ENCODE results near the gene AMH. TPM values are rescaled to one million over a fixed set of nuclear protein-coding genes. Genes with fewer than 3 reads are reported as not detected.
A peak's percentile ranks its signal among the peaks of the same experiment; 100 is the strongest.

The AMH gene
- total RNA-seq, 1 donor from 2014 or later = 4.8 TPM

GRCh38 chr19:2236064-2236313 is 13.1 kb upstream of the AMH start:
- intact Hi-C loops (cut with micrococcal nuclease) = loop anchor here (1.0 kb wide), 13 partner anchors 17 to 401 kb away; partner anchors contain the start of genes LMNB2 and TIMM13
- TF ChIP-seq CTCF (IDR thresholded peaks at IDR 0.05) = no peak
- CTCF ChIA-PET = interaction anchor here (0.6 to 1.5 kb wide), 10 partner anchors 8 to 385 kb away, joined by 3 to 7 read pairs (median 4); no protein-coding TSS in a partner anchor

DNA sequence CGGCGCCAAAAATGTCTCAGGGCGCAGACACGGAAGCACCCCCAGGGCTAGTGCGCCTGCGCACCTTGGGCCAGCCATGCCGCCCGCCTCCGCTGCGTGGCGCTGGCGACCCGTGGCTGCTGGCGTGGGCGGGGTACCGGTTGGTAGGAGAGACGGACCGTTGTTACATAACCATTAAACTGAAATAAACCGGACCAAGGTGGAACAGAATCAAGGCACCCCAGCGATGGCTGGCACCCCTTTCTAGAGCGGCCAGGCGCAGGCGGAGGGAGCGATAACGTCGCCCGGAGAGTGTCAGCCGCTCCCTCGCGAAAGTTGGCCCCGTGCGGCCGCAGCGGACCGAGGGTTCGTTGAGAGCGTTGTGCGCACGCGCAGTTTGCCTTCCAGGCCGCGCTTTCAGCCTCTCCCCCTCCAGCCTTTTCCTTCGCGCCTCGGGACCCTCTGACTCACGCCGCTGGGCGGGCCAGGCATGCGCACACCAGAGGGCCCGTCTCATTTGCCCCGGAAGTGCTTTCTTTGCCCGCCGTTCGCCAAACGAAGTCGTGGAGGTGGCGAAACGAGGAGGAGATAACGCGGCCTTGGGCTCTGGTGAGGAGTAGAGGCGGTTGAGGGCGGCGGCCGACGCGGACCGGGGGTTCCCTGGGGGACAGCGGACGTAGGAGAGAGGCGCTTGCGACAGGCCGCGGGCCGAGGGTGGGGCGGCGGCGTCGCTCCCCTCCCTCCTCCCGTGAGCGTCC is 12.6 kb upstream of the AMH start, which contains the start of the genes PLEKHJ1 and SF3A2:
PLEKHJ1 (minus strand) TSS at position 16 of the 737 bp plus-strand sequence. CDS start 81 bp downstream, outside the sequence.
SF3A2 (plus strand) TSS at position 511 of the 737 bp plus-strand sequence. CDS start 6,595 bp downstream, outside the sequence.
- no peak for TF ChIP-seq CTCF (IDR thresholded peaks at IDR 0.05)
- Mint-ChIP-seq H3K36me3 (ENCODE audit: low read depth) (peaks cover 51% of the 10 kb centered on the region), H3K4me1 (peaks cover 69% of the 10 kb centered on the region), H3K27me3 (no peaks in the 10 kb centered on the region), H3K9me3 (no peaks in the 10 kb centered on the region), H3K27ac (peak within 1 kb of the TSS; percentile 99), H3K4me3 (peak within 1 kb of the TSS; percentile 99)
- ATAC-seq (ENCODE audit: low read depth) (peak; percentile 82), DNase-seq (peak; percentile 100)
- ChIA-PET POLR2A (interaction anchor here (0.6 to 9.7 kb wide), 22 partner anchors 8 to 1840 kb away, joined by 3 to 103 read pairs (median 4); partner anchors contain the start of genes AP3D1, GADD45B, LSM7 and SPPL2B), CTCF (interaction anchor here (0.7 to 1.5 kb wide), 9 partner anchors 9 to 384 kb away, joined by 3 to 7 read pairs (median 4); no protein-coding TSS in a partner anchor)
- intact Hi-C loops (cut with micrococcal nuclease) = loop anchor here (1.0 kb wide), 13 partner anchors 17 to 401 kb away; partner anchors contain the start of genes LMNB2 and TIMM13

More at GRCh38 chr19:2236064-2236313, 13.1 kb upstream of the AMH start:
- ATAC-seq (ENCODE audit: low read depth) (no peak), DNase-seq (no peak)
- peak overlapping the region; percentile 99 for H3K27ac Mint-ChIP-seq
- POLR2A ChIA-PET = interaction anchor here (0.6 to 9.7 kb wide), 23 partner anchors 8 to 1841 kb away, joined by 3 to 103 read pairs (median 4); partner anchors contain the start of genes AP3D1, GADD45B, LSM7 and SPPL2B
- H3K36me3 Mint-ChIP-seq (ENCODE audit: low read depth) = peaks cover 51% of the 10 kb centered on the region
- no peaks in the 10 kb centered on the region for H3K27me3 Mint-ChIP-seq
- peak overlapping the region; percentile 99 for H3K4me3 Mint-ChIP-seq
- no peaks in the 10 kb centered on the region for H3K9me3 Mint-ChIP-seq
- peaks cover 65% of the 10 kb centered on the region for H3K4me1 Mint-ChIP-seq

DNA sequence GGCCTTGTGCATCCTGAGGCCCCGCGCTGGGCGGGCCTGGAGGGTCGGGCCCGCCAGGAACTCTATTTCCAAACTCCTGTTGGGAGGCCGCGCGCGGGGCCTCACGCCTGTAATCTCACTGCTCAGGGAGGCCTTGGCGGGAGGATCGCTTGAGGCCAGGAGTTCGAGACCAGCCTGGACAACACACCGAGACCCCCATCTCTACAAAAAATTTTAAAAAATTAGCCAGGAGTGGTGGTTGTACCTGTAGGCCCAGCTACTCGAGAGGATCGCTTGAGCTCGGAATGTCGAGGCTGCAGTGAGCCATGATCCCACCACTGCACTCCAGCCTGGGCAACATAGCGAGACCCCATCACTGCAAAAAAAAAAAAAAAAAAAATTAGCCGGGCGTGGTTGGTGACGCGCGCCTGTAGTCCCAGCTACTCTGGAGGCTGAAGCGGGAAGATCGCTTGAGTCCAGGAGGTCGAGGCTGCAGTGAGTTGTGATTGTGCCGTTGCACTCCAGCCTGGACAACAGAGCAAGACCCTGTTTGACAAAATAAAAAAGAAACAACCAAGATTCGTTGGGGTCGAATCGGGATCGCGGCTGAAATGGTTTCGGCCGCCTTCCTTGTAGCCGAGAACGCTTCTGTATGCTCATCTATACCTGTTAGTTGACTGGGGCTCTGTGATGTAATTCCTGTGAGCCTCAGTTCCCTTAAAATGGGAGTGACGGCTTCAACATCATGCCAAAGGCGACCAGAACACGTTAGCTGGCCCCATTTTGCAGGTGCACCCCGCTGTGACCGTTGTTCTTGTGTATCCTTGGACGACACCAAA is 11.9 kb upstream of the AMH start:
- no peak for TF ChIP-seq CTCF (IDR thresholded peaks at IDR 0.05)
- Mint-ChIP-seq H3K36me3 (ENCODE audit: low read depth) (peaks cover 50% of the 10 kb centered on the region), H3K9me3 (no peaks in the 10 kb centered on the region), H3K27ac (peak overlapping the region; percentile 99), H3K27me3 (no peaks in the 10 kb centered on the region), H3K4me1 (peaks cover 74% of the 10 kb centered on the region), H3K4me3 (peak overlapping the region; percentile 99)
- intact Hi-C loops (cut with micrococcal nuclease) = no loop called here
- ATAC-seq (ENCODE audit: low read depth) (no peak), DNase-seq (no peak)
- POLR2A ChIA-PET = interaction anchor here (0.5 to 9.7 kb wide), 17 partner anchors 10 to 370 kb away, joined by 3 to 103 read pairs (median 4); partner anchors contain the start of gene GADD45B
- CTCF ChIA-PET = interaction anchor here (1.0 to 2.3 kb wide), 2 partner anchors 37 to 81 kb away, joined by 4 to 6 read pairs; no protein-coding TSS in a partner anchor

DNA sequence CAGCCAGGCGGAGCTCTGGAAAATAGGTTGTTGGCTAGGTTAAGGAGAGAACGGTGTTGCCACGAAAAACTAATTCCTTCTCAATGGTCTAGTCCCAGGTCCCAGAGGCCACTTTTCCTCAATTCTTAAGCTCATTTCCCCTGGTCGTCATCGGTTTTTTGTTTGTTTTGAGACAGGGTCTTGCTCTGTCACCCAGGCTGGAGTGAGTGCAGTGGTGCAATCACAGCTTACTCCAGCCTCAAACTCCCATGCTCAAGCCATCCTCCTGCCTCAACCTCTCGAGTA is 11.3 kb upstream of the AMH start:
- intact Hi-C loops (cut with micrococcal nuclease) = no loop called here
- POLR2A ChIA-PET = interaction anchor here (0.6 to 9.7 kb wide), 15 partner anchors 10 to 306 kb away, joined by 3 to 103 read pairs (median 4); no protein-coding TSS in a partner anchor
- peaks cover 50% of the 10 kb centered on the region for H3K36me3 Mint-ChIP-seq (ENCODE audit: low read depth)

More for the DNA sequence above, 11.3 kb upstream of the AMH start:
- CTCF ChIA-PET = interaction anchor here (1.0 to 2.3 kb wide), 2 partner anchors 36 to 82 kb away, joined by 4 to 6 read pairs; no protein-coding TSS in a partner anchor
- no peak for ATAC-seq (ENCODE audit: low read depth)
- peaks cover 79% of the 10 kb centered on the region for H3K4me1 Mint-ChIP-seq
- DNase-seq = no peak
- no peaks in the 10 kb centered on the region for H3K9me3 Mint-ChIP-seq
- no peak for TF ChIP-seq CTCF (IDR thresholded peaks at IDR 0.05)
- peak overlapping the region; percentile 99 for H3K4me3 Mint-ChIP-seq
- H3K27ac Mint-ChIP-seq = peak overlapping the region; percentile 99
- H3K27me3 Mint-ChIP-seq = no peaks in the 10 kb centered on the region
